A549 (cell line): Measurements from ENCODE around the gene BAG3. TPM values are rescaled to one million over a fixed set of nuclear protein-coding genes. Genes with fewer than 3 reads are reported as not detected.

Source experiments
- ATAC-seq, 2 experiments: fragments of 200-7000 bp in 1 of 2; fragments of >200 bp in 1 of 2; cut with Nextera tagmentation in 1 of 2; cut with Tn5 transposase in 1 of 2; 3 replicates each; pipeline versions ENCODE4 v1.8.0 to v1.9.1; 2018 to 2020; ENCODE audit warnings: mild to moderate bottlenecking in 1 of 2, moderate library complexity in 1 of 2
- CTCF ChIA-PET: fragments of 300-600 bp; sonication (Branson Sonifier 250); formaldehyde crosslinking; extraction: SDS; loops from one replicate; lab custom pipeline; 2021; ENCODE audit warnings: antibody characterized with exemption, inconsistent platforms; lab: Yijun Ruan, JAX
- POLR2A ChIA-PET: fragments of 350-600 bp; formaldehyde crosslinking; extraction: SDS; loops from one replicate; lab custom pipeline; 2021; ENCODE audit warnings: antibody characterized with exemption, inconsistent platforms; lab: Yijun Ruan, JAX
- DNase-seq, 2 experiments: peaks; one replicate each; pipeline versions ENCODE4 v3.0.0 to v3.0.0-alpha.2; 2011 to 2016; ENCODE audit warnings: low read depth in 1 of 2, low spot score in 1 of 2
- FAIRE-seq: peaks from 2 replicates; lab custom pipeline; 2011; peaks lifted over from hg19 to GRCh38; lab: Jason Lieb, UNC
- H3K27ac ChIP-seq, 2 experiments: fragments of >200 bp; sonication (Bioruptor Twin); formaldehyde crosslinking; 3 replicates each; pipeline ENCODE4 v1.5.1; 2016 to 2017
- H3K4me1 ChIP-seq: fragments of >200 bp; sonication (Bioruptor Twin); formaldehyde crosslinking; 3 replicates; pipeline ENCODE4 v1.6.1; 2016
- H3K4me2 ChIP-seq: fragments of >200 bp; sonication (Bioruptor Twin); formaldehyde crosslinking; 3 replicates; pipeline ENCODE4 v1.6.1; 2016
- H3K4me3 ChIP-seq: fragments of >200 bp; sonication (Bioruptor Twin); formaldehyde crosslinking; 3 replicates; pipeline ENCODE4 v1.5.1; 2016
- H3K9me3 ChIP-seq: fragments of >200 bp; sonication (Bioruptor Twin); formaldehyde crosslinking; 3 replicates; pipeline ENCODE4 v1.6.1; 2016
- ATOH8 ChIP-seq: fragments of 250-450 bp; sonication (Bioruptor Pico); IDR thresholded peaks from 2 replicates; pipeline ENCODE4 v1.5.0; 2020; ENCODE audit warnings: low read depth, mild to moderate bottlenecking, moderate library complexity
- BCL3 ChIP-seq: fragments of >200 bp; sonication (Bioruptor Twin); formaldehyde crosslinking; IDR thresholded peaks from 3 replicates; pipeline ENCODE4 v1.6.1; 2016
- BHLHE40 ChIP-seq: IDR thresholded peaks from 2 replicates; pipeline ENCODE4 v1.6.1; 2012; ENCODE audit warnings: low read depth, low read length, inconsistent platforms
- CHD2 ChIP-seq: fragments of 150-350 bp; IDR thresholded peaks from 2 replicates; pipeline ENCODE4 v1.6.1; 2014; ENCODE audit warnings: low read length; ENCODE audit not compliant: partially characterized antibody
- CHD4 ChIP-seq: fragments of 200-600 bp; sonication (generic); IDR thresholded peaks from 2 replicates; pipeline ENCODE4 v1.6.1; 2016; ENCODE audit warnings: antibody characterized with exemption, mild to moderate bottlenecking, borderline replicate concordance
- E2F6 ChIP-seq: IDR thresholded peaks from 2 replicates; pipeline ENCODE4 v1.6.1; 2012; ENCODE audit warnings: low read depth, borderline replicate concordance
- EP300 ChIP-seq, 2 experiments: fragments of >200 bp; sonication (Bioruptor Twin); formaldehyde crosslinking; IDR thresholded peaks; 2 replicates in 1 of 2; 3 replicates in 1 of 2; pipeline ENCODE4 v1.6.1; 2016 to 2017
- FOSB ChIP-seq: fragments of 250-450 bp; sonication (Bioruptor Pico); IDR thresholded peaks from 2 replicates; pipeline ENCODE4 v1.5.0; 2020; ENCODE audit warnings: mild to moderate bottlenecking, moderate library complexity
- FOSL2 ChIP-seq, 2 experiments: fragments of 450-650 bp in 1 of 2; fragments of >200 bp in 1 of 2; sonication (Bioruptor Twin) in 1 of 2; formaldehyde crosslinking; IDR thresholded peaks; 2 replicates each; pipeline versions ENCODE4 v1.5.0 to v1.6.1; 2016 to 2020; ENCODE audit warnings: mild to moderate bottlenecking in 1 of 2, moderate library complexity in 1 of 2
- HEYL ChIP-seq: fragments of 250-450 bp; sonication (Bioruptor Pico); IDR thresholded peaks from 2 replicates; pipeline ENCODE4 v1.8.0; 2021; ENCODE audit warnings: mild to moderate bottlenecking, moderate library complexity
- HMGXB4 ChIP-seq: fragments of 250-450 bp; sonication (Bioruptor Pico); IDR thresholded peaks from 2 replicates; pipeline ENCODE4 v1.5.0; 2021; ENCODE audit warnings: mild to moderate bottlenecking, moderate library complexity, borderline replicate concordance
- HOXB13 ChIP-seq: fragments of 250-450 bp; sonication (Bioruptor Pico); IDR thresholded peaks from 2 replicates; pipeline ENCODE4 v1.5.0; 2020; ENCODE audit warnings: low read depth, mild to moderate bottlenecking, moderate library complexity
- JUN ChIP-seq, 2 experiments: fragments of >200 bp; sonication (Bioruptor Twin); formaldehyde crosslinking; IDR thresholded peaks; 2 replicates in 1 of 2; 3 replicates in 1 of 2; pipeline ENCODE4 v1.6.1; 2016 to 2017
- JUNB ChIP-seq: fragments of >200 bp; sonication (Bioruptor Twin); formaldehyde crosslinking; IDR thresholded peaks from 2 replicates; pipeline ENCODE4 v1.6.1; 2016
- NFE2L2 ChIP-seq: fragments of 150-350 bp; conservative IDR thresholded peaks from 2 replicates; pipeline ENCODE4 v1.6.1; 2014; ENCODE audit warnings: low read length
- NR3C1 ChIP-seq: fragments of >200 bp; sonication (Bioruptor Twin); formaldehyde crosslinking; IDR thresholded peaks from 3 replicates; pipeline ENCODE4 v1.6.1; 2017
- RAD21 ChIP-seq, 2 experiments: fragments of >200 bp in 1 of 2; sonication (Bioruptor Twin) in 1 of 2; formaldehyde crosslinking in 1 of 2; IDR thresholded peaks in 1 of 2; conservative IDR thresholded peaks in 1 of 2; 2 replicates in 1 of 2; 3 replicates in 1 of 2; pipeline ENCODE4 v1.6.1; 2012 to 2018; ENCODE audit warnings: inconsistent platforms in 1 of 2
- REST ChIP-seq: fragments of 200-600 bp; sonication (generic); IDR thresholded peaks from 2 replicates; pipeline ENCODE4 v1.6.1; 2016; ENCODE audit warnings: antibody characterized with exemption, mild to moderate bottlenecking, moderate library complexity
- ZSCAN20 ChIP-seq: fragments of 250-450 bp; sonication (Bioruptor Pico); IDR thresholded peaks from 2 replicates; pipeline ENCODE4 v1.8.0; 2022; ENCODE audit warnings: mild to moderate bottlenecking, moderate library complexity
- WGBS: methylation state at CpG from one replicate; pipeline ENCODE4 v1.1.6; 2017; ENCODE audit errors: missing lambda C conversion rate; 5-methylcytosine and 5-hydroxymethylcytosine counted together
- polyA plus RNA-seq, 4 experiments: library from polyadenylated mRNA; depleted of rRNA in 3 of 4; stranded (reverse); fragments of >200 nt; fragmentation: RNase III in 1 of 4; extraction: RNeasy Plus Mini Kit Qiagen cat#74134 plus additional on column Dnase treatment in 1 of 4; gene quantifications; 2 replicates in 3 of 4; 3 replicates in 1 of 4; pipeline ENCODE4 v1.2.3, GENCODE V29; 2011 to 2017

Gene BAG3
- polyA plus RNA-seq, 2 of the 4 experiments (the other 2 are of a cell fraction), result 10.7 to 58.4 TPM

- Histone ChIP-seq H3K4me3 (no peak overlapping the region), H3K27ac (no peak overlapping the region)
- TF ChIP-seq ZSCAN20 (CRISPR knock-in tag) (no peak), FOSL2 (IDR thresholded peaks at IDR 0.05) (no peak), FOSL2 (CRISPR knock-in tag; IDR thresholded peaks at IDR 0.05) (no peak), FOSB (CRISPR knock-in tag) (no peak), HEYL (CRISPR knock-in tag) (no peak), HMGXB4 (CRISPR knock-in tag) (no peak), EP300 (IDR thresholded peaks at IDR 0.05) (no peak), CHD2 (no peak), CHD4 (no peak), RAD21 (conservative IDR thresholded peaks at IDR 0.05 in 1 of 2, IDR thresholded peaks at IDR 0.05 in 1 of 2) (no peak), REST (no peak), NR3C1 (no peak), JUN (IDR thresholded peaks at IDR 0.05) (no peak), ATOH8 (CRISPR knock-in tag) (no peak), E2F6 (no peak), NFE2L2 (no peak), BHLHE40 (no peak), HOXB13 (no peak), BCL3 (no peak), JUNB (no peak)
- TF ChIP-seq, all 56 proteins: peak for 0
- Histone ChIP-seq H3K4me1 (no peaks in the 10 kb centered on the region), H3K4me2 (no peak overlapping the region), H3K9me3 (no peaks in the 10 kb centered on the region)
- DNase-seq, result no peak
- no peak for ATAC-seq
- no peak for FAIRE-seq
- ChIA-PET CTCF (interaction anchor here (1.0 kb wide), 1 partner anchor 46 kb away, joined by 3 read pairs; no protein-coding TSS in a partner anchor), POLR2A (no interaction called here)
- WGBS, result 80% methylated on average over 6 of the region's 6 CpGs
Observed at GRCh38 chr10:119640384-119640783, 10.8 kb upstream of the BAG3 start.
